T-cell (primary cell): ENCODE data around the gene ACOX3. TPM values are rescaled to one million over a fixed set of nuclear protein-coding genes. Genes with fewer than 3 reads are reported as not detected.

ENCODE experiments used
- ATAC-seq, 4 experiments: fragments of 200-7000 bp in 3 of 4; fragments of 150-1000 bp in 1 of 4; cut with Tn5 transposase; replicated peaks in 1 of 4; 1 replicate in 3 of 4; 2 replicates in 1 of 4; pipeline ENCODE4 v1.10.0; 2021; ENCODE audit warnings: moderate library complexity in 3 of 4, mild to moderate bottlenecking in 2 of 4, moderate number of reproducible peaks in 1 of 4
- CTCF ChIA-PET, 2 donors: fragments of 300-600 bp; sonication (Branson Sonifier 250); formaldehyde crosslinking; loops; one replicate each; lab custom pipeline; 2022; ENCODE audit warnings: antibody characterized with exemption in 2 of 2; lab: Charles Lee
- POLR2A ChIA-PET, 2 donors: fragments of 300-600 bp; sonication (Branson Sonifier 250); formaldehyde crosslinking; loops; one replicate each; lab custom pipeline; 2022; ENCODE audit warnings: antibody characterized with exemption in 2 of 2; lab: Charles Lee
- DNase-seq, 35 experiments: peaks; one replicate each; pipeline versions ENCODE4 v3.0.0 to v3.0.0-alpha.2; 2013 to 2023
- H3K27ac ChIP-seq: one replicate; pipeline ENCODE4 v1.5.1; 2013; ENCODE audit warnings: low read length
- H3K27me3 ChIP-seq, 2 experiments: replicated peaks in 1 of 2; 1 replicate in 1 of 2; 2 replicates in 1 of 2; pipeline versions ENCODE4 v1.6.1 to v1.7.0; 2013; ENCODE audit warnings: low read length in 1 of 2, mixed read lengths in 1 of 2; ENCODE audit not compliant: control insufficient read depth in 2 of 2, insufficient read depth in 2 of 2; ENCODE audit errors: extremely low read depth in 1 of 2
- H3K36me3 ChIP-seq, 2 donors: 1 replicate in 1 of 2; 2 replicates in 1 of 2; pipeline versions ENCODE4 v1.6.1 to v1.7.0; 2013; ENCODE audit warnings: low read length in 1 of 2; ENCODE audit not compliant: control insufficient read depth in 2 of 2, insufficient read depth in 1 of 2; ENCODE audit errors: extremely low read depth in 1 of 2
- H3K4me1 ChIP-seq, 2 experiments: 1 replicate in 1 of 2; 2 replicates in 1 of 2; pipeline versions ENCODE4 v1.6.1 to v1.7.0; 2013; ENCODE audit warnings: low read length in 2 of 2, mixed read lengths in 1 of 2; ENCODE audit not compliant: insufficient read depth in 2 of 2, control insufficient read depth in 1 of 2; ENCODE audit errors: extremely low read depth in 1 of 2
- H3K4me3 ChIP-seq, 2 donors: 1 replicate in 1 of 2; 2 replicates in 1 of 2; pipeline versions ENCODE4 v1.5.1 to v1.7.0; 2013; ENCODE audit warnings: mild to moderate bottlenecking in 2 of 2, low read length in 1 of 2, moderate library complexity in 1 of 2; ENCODE audit not compliant: control insufficient read depth in 1 of 2; ENCODE audit errors: extremely low read depth in 1 of 2
- H3K9me3 ChIP-seq: 2 replicates; pipeline ENCODE4 v1.7.0; 2013
- H3K27ac Mint-ChIP-seq, 2 donors: one replicate each; pipeline ENCODE4 v1.8.0; 2020 to 2021; ENCODE audit warnings: mild to moderate bottlenecking in 2 of 2, mixed read lengths in 2 of 2
- H3K27me3 Mint-ChIP-seq, 2 donors: one replicate each; pipeline ENCODE4 v1.8.0; 2021 to 2022; ENCODE audit warnings: mixed read lengths in 2 of 2
- H3K36me3 Mint-ChIP-seq: one replicate; pipeline ENCODE4 v1.8.0; 2021; ENCODE audit warnings: mixed read lengths
- H3K4me1 Mint-ChIP-seq, 3 donors: one replicate each; pipeline ENCODE4 v1.8.0; 2020 to 2022; ENCODE audit warnings: mixed read lengths in 3 of 3, mild to moderate bottlenecking in 1 of 3
- H3K4me3 Mint-ChIP-seq, 3 donors: one replicate each; pipeline ENCODE4 v1.8.0; 2020 to 2022; ENCODE audit warnings: mild to moderate bottlenecking in 3 of 3, mixed read lengths in 3 of 3, moderate library complexity in 3 of 3
- H3K9me3 Mint-ChIP-seq, 3 donors: one replicate each; pipeline ENCODE4 v1.8.0; 2020 to 2022; ENCODE audit warnings: mixed read lengths in 3 of 3
- WGBS: methylation state at CpG from one replicate; pipeline ENCODE4 v1.1.5; 2013; ENCODE audit warnings: missing lambda C conversion rate; ENCODE audit not compliant: insufficient coverage; 5-methylcytosine and 5-hydroxymethylcytosine counted together
- total RNA-seq, 35 experiments: library from RNA in 6 of 35; stranded (reverse) in 6 of 35; fragments of 120-200 nt in 1 of 35; gene quantifications; one replicate each; pipeline versions ENCODE4 v1.2.1 to v1.2.4 and lab custom pipeline; 2013 to 2026

The ACOX3 gene
- total RNA-seq, 5 donors from 2014 or later (not counting 1 experiment from before 2014, with no cell fraction given) = 9.4 to 20.7 (median 15.8) TPM

DNA sequence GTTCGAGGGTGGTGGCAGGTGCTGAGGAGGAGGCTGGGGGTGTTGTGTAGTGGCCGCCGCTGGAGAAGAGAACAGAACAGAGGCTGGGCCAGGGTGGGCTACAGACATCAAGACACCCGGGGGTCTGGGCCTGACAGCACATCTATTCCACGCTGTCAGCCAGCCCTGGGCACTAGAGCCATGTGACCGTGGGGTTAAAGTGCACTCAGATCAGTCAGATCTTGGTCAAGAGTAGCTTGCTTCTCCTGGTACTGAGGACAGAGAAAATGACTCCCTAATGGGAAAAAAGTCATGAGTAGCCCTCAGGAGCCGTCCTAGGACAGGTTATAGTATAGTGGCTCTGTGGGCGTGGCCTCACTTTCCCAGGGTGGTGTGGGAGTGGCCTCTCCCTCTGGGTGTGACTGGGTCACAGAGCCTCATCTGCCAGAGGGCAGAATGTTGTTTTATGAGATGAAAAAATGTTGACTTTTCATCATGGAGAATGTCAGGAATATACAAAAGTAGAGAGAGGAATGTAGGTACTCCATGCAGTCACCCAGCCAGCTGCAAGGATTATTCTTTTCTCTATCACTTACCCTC is 19.4 kb upstream of the ACOX3 start:
- H3K27me3 ChIP-seq = no peaks in the 10 kb centered on the region
- H3K4me3 ChIP-seq = no peak overlapping the region
- POLR2A ChIA-PET = no interaction called here
- no peaks in the 10 kb centered on the region for H3K4me1 ChIP-seq
- DNase-seq = no peak
- H3K36me3 ChIP-seq = peaks cover 2 to 40% of the 10 kb centered on the region in 2 donors
- 94% methylated on average over 7 of the region's 8 CpGs for WGBS
- H3K4me1 Mint-ChIP-seq = no peaks in the 10 kb centered on the region
- H3K36me3 Mint-ChIP-seq = peaks cover 42% of the 10 kb centered on the region
- H3K27ac ChIP-seq = no peak overlapping the region
- CTCF ChIA-PET = interaction anchor here in 1 of 2 donors (1.2 kb wide), 1 partner anchor 9 kb away, joined by 3 read pairs; no protein-coding TSS in a partner anchor
- H3K27ac Mint-ChIP-seq = no peak overlapping the region
- no peaks in the 10 kb centered on the region for H3K27me3 Mint-ChIP-seq
- H3K9me3 ChIP-seq = no peaks in the 10 kb centered on the region
- ATAC-seq = no peak
- no peaks in the 10 kb centered on the region for H3K9me3 Mint-ChIP-seq
- H3K4me3 Mint-ChIP-seq = no peak overlapping the region

DNA sequence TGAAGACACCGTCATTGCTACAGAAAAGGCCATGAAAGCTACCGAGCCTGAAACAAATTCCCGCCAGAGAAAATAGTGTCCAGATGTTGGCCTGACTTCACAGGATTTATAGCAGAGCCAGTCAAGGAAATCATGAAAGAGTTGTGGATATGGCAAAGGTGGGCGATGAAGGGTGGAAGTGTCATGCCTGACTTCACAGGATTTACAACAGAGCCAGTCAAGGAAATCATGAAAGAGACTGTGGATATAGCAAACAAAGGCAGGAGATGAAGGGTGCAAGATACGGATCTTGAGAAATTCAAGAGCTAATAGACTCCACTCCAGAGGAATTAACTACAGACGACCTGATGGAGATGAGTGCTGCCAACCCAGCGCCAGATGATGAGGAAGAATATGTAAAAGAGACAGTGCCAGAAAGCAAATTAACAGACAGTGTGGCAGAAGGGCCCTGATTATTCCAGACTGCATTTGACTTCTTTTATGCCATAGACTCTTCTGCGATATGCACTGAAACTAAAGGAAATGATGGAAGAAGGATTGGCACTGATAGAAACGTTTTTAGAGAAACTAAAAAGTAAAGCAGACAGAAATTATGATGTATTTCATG is 17.2 kb upstream of the ACOX3 start:
- H3K4me1 ChIP-seq = no peaks in the 10 kb centered on the region
- Mint-ChIP-seq H3K27ac (no peak overlapping the region), H3K27me3 (no peaks in the 10 kb centered on the region), H3K9me3 (no peaks in the 10 kb centered on the region), H3K4me1 (no peaks in the 10 kb centered on the region), H3K4me3 (no peak overlapping the region), H3K36me3 (peaks cover 54% of the 10 kb centered on the region)
- no peaks in the 10 kb centered on the region for H3K27me3 ChIP-seq
- H3K27ac ChIP-seq = no peak overlapping the region
- CTCF ChIA-PET = no interaction called here
- ATAC-seq = no peak
- H3K4me3 ChIP-seq = no peak overlapping the region
- WGBS = 98% methylated on average over 5 of the region's 9 CpGs
- POLR2A ChIA-PET = no interaction called here
- DNase-seq = no peak
- no peaks in the 10 kb centered on the region for H3K9me3 ChIP-seq
- H3K36me3 ChIP-seq = peaks cover 17 to 53% of the 10 kb centered on the region in 2 donors

DNA sequence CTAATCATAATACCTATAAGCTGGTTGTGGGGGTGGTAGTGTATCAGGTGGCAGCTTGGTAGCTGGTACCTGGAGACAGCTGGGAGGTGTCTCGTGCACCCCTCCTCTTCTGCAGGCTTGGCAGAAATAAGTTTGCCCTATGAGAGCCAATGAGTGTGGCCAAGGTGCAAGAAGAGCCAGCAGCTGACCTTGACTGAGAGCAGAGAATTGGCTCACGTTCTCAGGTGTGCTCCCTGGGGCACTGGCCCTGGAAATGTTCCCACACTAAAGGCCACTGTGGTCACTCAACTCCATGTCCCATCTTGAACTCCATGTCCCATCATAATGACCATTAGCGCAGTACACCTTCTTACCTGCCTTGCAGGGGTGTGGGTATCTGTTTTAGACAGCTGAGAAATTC is 13.4 kb upstream of the ACOX3 start:
- H3K27me3 Mint-ChIP-seq = no peaks in the 10 kb centered on the region
- CTCF ChIA-PET = no interaction called here
- H3K9me3 Mint-ChIP-seq = no peaks in the 10 kb centered on the region
- Histone ChIP-seq H3K4me1 (no peaks in the 10 kb centered on the region), H3K4me3 (no peak overlapping the region), H3K36me3 (peaks cover 21 to 70% of the 10 kb centered on the region in 2 donors), H3K27ac (no peak overlapping the region), H3K9me3 (no peaks in the 10 kb centered on the region), H3K27me3 (no peaks in the 10 kb centered on the region)
- POLR2A ChIA-PET = no interaction called here
- no peak for ATAC-seq
- no peaks in the 10 kb centered on the region for H3K4me1 Mint-ChIP-seq
- H3K36me3 Mint-ChIP-seq = peaks cover 48% of the 10 kb centered on the region
- no peak for DNase-seq
- WGBS = 100% methylated on average over 1 of the region's 3 CpGs
- H3K4me3 Mint-ChIP-seq = no peak overlapping the region
- no peak overlapping the region for H3K27ac Mint-ChIP-seq

DNA sequence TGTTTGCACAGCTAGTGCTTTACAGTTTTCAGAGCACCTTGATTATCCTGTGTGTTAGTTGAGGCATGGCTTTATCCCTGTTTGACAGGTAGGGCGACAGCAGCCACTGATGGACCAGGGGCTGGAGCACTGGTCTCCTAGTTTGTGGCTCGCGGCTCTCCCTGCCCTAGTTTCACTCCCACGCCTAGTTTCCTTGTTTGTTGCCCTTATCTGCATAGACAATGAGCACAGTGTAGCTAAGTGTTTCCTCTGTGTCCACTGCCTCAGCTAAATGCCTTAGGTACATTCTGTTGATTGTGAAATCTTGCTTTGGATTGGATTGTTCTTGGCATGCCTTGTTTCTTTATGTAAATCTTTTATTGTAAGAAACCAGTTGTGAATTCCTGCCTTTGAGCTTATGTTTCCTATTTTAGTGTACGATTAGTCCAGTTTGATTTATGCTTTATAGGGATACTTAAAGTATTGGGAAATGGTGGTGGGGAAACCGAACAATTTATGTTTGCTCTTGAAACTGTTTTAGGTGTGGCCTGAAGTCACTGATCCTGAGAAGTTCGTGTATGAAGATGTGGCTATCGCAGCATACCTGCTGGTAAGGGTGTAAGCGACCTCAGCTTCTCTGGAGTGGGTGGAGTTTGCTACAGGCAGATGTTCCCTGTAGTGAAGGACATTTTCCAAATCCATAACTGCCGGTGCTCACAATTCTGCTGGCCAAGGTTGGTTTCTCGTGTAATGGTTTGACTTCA is 11.1 kb upstream of the ACOX3 start:
- no peak overlapping the region for H3K27ac Mint-ChIP-seq
- WGBS = 96% methylated on average over 7 of the region's 11 CpGs
- no peaks in the 10 kb centered on the region for H3K9me3 Mint-ChIP-seq
- ATAC-seq (no peak), DNase-seq (no peak)
- Histone ChIP-seq H3K27ac (no peak overlapping the region), H3K9me3 (no peaks in the 10 kb centered on the region), H3K4me3 (no peak overlapping the region), H3K4me1 (no peaks in the 10 kb centered on the region), H3K36me3 (peaks cover 21 to 82% of the 10 kb centered on the region in 2 donors), H3K27me3 (no peaks in the 10 kb centered on the region)
- ChIA-PET POLR2A (interaction anchor here in 1 of 2 donors (0.6 kb wide), 1 partner anchor 71 kb away, joined by 3 read pairs; no protein-coding TSS in a partner anchor), CTCF (interaction anchor here in 1 of 2 donors (0.6 to 0.9 kb wide), 2 partner anchors 17 to 606 kb away, joined by 3 read pairs; no protein-coding TSS in a partner anchor)
- no peak overlapping the region for H3K4me3 Mint-ChIP-seq
- no peaks in the 10 kb centered on the region for H3K27me3 Mint-ChIP-seq
- no peaks in the 10 kb centered on the region for H3K4me1 Mint-ChIP-seq
- H3K36me3 Mint-ChIP-seq = peaks cover 46% of the 10 kb centered on the region

DNA sequence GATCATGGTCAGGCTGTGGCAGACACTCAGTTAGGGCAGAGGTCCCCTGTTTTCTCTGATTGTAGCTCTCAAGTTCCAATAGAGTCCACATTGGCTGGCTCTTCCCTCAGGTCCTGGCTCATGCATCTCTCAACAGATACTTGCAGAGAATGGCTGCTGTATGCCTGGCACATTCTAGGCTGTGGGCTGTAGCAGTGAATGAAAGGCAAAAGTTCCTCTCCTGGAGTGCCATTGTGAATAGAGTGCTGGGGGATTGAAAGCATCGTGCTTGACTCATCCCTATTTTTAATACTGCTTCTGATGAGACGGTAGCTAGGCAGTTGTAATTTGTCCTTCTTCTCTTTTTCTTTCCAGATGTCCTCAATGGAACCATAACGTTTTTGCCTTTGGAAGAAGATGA is 5.6 kb upstream of the ACOX3 start:
- whole genome bisulfite sequencing = no CpG with 5 or more reads among the region's 3 CpGs

DNA sequence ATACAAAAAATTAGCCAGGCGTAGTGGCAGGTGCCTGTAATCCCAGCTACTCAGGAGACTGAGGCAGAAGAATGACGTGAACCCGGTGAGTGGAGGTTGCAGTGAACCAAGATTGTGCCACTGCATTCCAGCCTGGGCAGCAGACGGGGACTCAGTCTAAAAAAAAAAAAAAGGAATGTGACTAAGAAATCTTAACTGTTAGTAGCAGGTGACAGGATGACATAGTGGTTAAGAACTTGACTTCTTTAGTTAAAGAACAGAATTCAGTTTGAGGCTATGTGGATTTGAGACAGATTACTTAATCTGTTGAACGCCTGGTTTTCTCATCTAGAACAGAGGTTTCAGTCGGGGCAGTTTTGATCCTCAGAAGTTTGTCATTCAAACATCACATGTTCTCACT is 3.3 kb upstream of the ACOX3 start:
- no peaks in the 10 kb centered on the region for H3K9me3 Mint-ChIP-seq
- CTCF ChIA-PET = no interaction called here

More for the DNA sequence above, 5.6 kb upstream of the ACOX3 start:
- no peak for ATAC-seq
- peaks cover 13 to 21% of the 10 kb centered on the region in 2 experiments for H3K4me1 ChIP-seq
- no peaks in the 10 kb centered on the region for H3K27me3 ChIP-seq
- DNase-seq = no peak
- H3K9me3 ChIP-seq = no peaks in the 10 kb centered on the region
- H3K27ac ChIP-seq = no peak overlapping the region
- H3K9me3 Mint-ChIP-seq = no peaks in the 10 kb centered on the region
- ChIA-PET CTCF (no interaction called here), POLR2A (no interaction called here)
- no peak overlapping the region for H3K27ac Mint-ChIP-seq
- H3K4me1 Mint-ChIP-seq = peaks cover 38 to 45% (median 44%) of the 10 kb centered on the region in 3 donors
- H3K27me3 Mint-ChIP-seq = no peaks in the 10 kb centered on the region
- no peak overlapping the region for H3K4me3 ChIP-seq
- H3K4me3 Mint-ChIP-seq = no peak overlapping the region
- H3K36me3 Mint-ChIP-seq = peaks cover 16% of the 10 kb centered on the region
- H3K36me3 ChIP-seq = peaks cover 2 to 40% of the 10 kb centered on the region in 2 donors

More for the DNA sequence above, 3.3 kb upstream of the ACOX3 start:
- no peak overlapping the region for H3K4me3 ChIP-seq
- no peaks in the 10 kb centered on the region for H3K27me3 ChIP-seq
- ATAC-seq (no peak), DNase-seq (no peak)
- WGBS = 96% methylated on average over 3 of the region's 6 CpGs
- Mint-ChIP-seq H3K4me1 (peaks cover 57 to 65% (median 64%) of the 10 kb centered on the region in 3 donors), H3K27me3 (peaks cover 0 to 2% of the 10 kb centered on the region in 2 donors), H3K4me3 (no peak overlapping the region), H3K27ac (no peak overlapping the region), H3K36me3 (peaks cover 13% of the 10 kb centered on the region)
- no peaks in the 10 kb centered on the region for H3K9me3 ChIP-seq
- H3K4me1 ChIP-seq = peaks cover 20 to 32% of the 10 kb centered on the region in 2 experiments
- POLR2A ChIA-PET = no interaction called here
- H3K36me3 ChIP-seq = peaks cover 2 to 23% of the 10 kb centered on the region in 2 donors
- H3K27ac ChIP-seq = no peak overlapping the region
